Epithelial cell of prostate (primary cell): Measurements from ENCODE around the gene TSPAN19.

Experiments
- DNase-seq: peaks from one replicate; pipeline ENCODE4 v3.0.0-alpha.2; 2011; ENCODE audit warnings: low read depth, low spot score
- H3K27ac ChIP-seq: fragments of 450-650 bp; 2 replicates; pipeline ENCODE4 v1.5.1; 2017; ENCODE audit warnings: mild to moderate bottlenecking

Gene TSPAN19

DNA sequence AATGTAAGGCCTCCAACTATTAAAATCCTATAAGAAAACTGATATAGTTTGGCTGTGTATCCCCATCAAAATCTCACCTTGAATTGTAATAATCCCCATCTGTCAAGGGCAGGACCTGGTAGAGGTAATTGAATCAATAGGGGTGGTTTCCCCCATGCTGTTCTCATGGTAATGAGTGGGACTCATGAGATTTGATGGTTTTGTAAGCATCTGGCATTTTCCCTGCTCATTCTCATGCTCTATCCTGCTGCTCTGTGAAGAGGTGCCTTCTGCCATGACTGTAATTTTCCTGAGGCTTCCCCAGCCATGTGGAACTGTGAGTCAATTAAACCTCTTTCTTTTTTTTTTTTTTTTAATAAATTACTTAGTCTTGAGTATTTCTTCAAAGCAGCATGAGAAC, 31.9 kb downstream of the TSPAN19 start:
- DNase-seq, result no peak

GRCh38 chr12:85002778-85003296, 33.2 kb downstream of the TSPAN19 start:
- no peak for DNase-seq
- no peak overlapping the region for H3K27ac ChIP-seq

More for the DNA sequence above, 31.9 kb downstream of the TSPAN19 start:
- H3K27ac ChIP-seq, result no peak overlapping the region

DNA sequence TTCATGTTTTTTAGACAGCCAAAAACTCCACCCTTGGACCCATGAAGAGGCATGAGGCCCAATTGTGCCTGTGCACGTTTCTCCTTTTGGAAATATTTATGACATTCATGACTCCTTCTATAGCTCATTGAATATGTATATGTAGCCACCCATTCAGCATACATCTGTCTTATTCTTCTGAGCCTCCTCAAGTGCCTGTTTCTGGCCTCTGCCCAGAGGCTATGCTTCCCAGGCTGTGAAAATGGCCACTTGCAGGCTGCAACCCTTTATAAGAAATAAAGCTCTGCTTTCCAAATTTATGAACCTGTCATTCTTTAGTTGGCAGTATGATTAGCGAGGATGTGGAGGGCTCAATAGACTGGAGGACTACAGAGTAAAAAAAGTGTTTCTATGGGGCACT, 35.3 kb downstream of the TSPAN19 start:
- DNase-seq, result no peak
- no peak overlapping the region for H3K27ac ChIP-seq

GRCh38 chr12:84998341-84998740, 37.7 kb downstream of the TSPAN19 start:
- no peak for DNase-seq
- H3K27ac ChIP-seq, result no peak overlapping the region

GRCh38 chr12:84996759-84997158, 39.3 kb downstream of the TSPAN19 start:
- DNase-seq, result no peak
- no peak overlapping the region for H3K27ac ChIP-seq

GRCh38 chr12:84995641-84996040, 40.4 kb downstream of the TSPAN19 start:
- no peak for DNase-seq
- no peak overlapping the region for H3K27ac ChIP-seq

GRCh38 chr12:84994426-84994825, 41.7 kb downstream of the TSPAN19 start:
- no peak for DNase-seq
- no peak overlapping the region for H3K27ac ChIP-seq

DNA sequence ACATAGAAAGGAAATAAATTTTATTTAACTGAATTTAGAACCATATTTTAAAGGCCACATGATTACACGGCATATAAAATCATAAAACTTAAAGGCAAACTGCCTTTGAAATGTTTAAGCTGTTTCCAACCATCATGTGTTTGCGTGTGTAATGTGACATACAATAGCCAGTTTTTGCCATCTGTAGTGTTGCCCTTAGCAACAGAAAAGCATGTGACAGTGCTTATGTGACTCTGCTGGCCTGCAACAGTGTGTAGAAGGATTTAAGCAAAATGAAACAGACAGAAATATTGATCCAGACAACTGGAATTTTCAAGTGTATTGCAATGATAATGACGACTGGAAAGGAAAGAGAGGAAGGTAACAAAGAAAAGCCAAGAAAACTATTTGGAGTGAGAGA, 49.5 kb downstream of the TSPAN19 start:
- H3K27ac ChIP-seq, result no peak overlapping the region

GRCh38 chr12:84986117-84986516, 50.0 kb downstream of the TSPAN19 start:
- DNase-seq, result no peak
- H3K27ac ChIP-seq, result no peak overlapping the region

More for the DNA sequence above, 49.5 kb downstream of the TSPAN19 start:
- no peak for DNase-seq

DNA sequence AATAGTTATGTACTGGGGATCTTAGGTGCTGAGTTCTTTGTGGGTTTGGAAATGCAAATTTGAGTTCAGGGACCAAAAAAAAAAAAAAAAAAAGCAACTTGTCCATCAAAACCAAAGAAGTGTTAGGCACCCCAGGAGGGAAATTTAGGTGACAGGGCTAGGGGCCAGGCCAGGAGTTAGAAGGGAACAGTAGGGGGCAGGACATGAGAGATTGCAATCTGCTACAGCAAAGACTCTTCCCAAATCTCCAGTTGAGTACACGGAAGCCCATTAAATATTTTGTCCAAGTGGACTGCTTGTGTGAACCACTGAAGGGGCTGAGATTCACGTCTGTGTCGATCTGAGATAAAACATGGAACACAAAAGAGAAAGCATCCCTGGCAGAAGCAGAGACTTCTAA, 52.8 kb downstream of the TSPAN19 start:
- DNase-seq, result no peak
- H3K27ac ChIP-seq, result no peak overlapping the region

DNA sequence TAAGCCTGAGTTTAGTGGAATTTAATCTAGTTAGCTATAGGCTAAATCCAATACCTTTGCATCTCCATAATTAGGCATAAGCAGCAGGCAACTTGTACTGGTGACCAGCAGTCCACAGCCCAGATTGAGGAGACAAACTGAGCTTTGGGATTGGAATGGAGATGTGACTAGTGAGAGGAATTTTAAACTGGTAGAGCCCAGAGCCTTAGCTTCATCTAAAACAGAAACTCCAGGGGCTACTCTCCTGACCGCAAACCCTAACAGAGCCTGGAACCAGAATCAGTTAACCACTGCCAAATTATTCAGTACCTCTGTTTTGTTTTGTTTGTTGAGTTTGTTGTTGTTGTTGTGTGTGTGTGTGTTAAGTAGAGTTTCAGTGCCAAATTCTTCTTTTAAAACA, 53.2 kb downstream of the TSPAN19 start:
- no peak overlapping the region for H3K27ac ChIP-seq
- DNase-seq, result no peak

- no peak for DNase-seq
- no peak overlapping the region for H3K27ac ChIP-seq
Measured at GRCh38 chr12:84978921-84979320, 57.2 kb downstream of the TSPAN19 start.

DNA sequence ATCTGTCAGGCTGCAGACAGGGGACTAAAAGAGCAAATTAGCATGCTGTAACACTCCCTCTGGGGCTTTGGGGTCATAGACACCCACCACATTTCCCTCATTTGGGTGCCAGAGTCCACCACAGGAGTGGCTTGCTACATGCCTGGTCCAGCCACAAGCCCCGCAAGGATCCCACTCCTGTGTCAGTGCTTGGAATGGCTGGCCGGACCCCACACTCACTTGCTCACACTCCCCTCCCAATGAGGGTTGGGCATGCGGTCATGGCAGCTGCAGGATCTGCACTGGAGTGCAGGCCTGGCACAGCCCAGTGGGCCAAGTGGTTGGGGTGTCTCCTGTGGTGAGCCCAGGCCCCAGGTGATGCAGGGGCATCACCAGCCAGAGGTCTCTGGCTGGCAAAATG, 59.9 kb downstream of the TSPAN19 start:
- H3K27ac ChIP-seq, result no peak overlapping the region
- DNase-seq, result no peak

GRCh38 chr12:84974155-84974815, 61.8 kb downstream of the TSPAN19 start:
- no peak for DNase-seq
- no peak overlapping the region for H3K27ac ChIP-seq

GRCh38 chr12:84973026-84973425, 63.1 kb downstream of the TSPAN19 start:
- no peak for DNase-seq
- H3K27ac ChIP-seq, result no peak overlapping the region

- peak; percentile 65 for DNase-seq
- peak overlapping the region; percentile 35 for H3K27ac ChIP-seq
Measured at GRCh38 chr12:84969226-84969625, 66.9 kb downstream of the TSPAN19 start.
